Measurements from ENCODE around the gene GON4L. TPM values are rescaled to one million over a fixed set of nuclear protein-coding genes. Genes with fewer than 3 reads are reported as not detected.
A peak's percentile ranks its signal among the peaks of the same experiment; 100 is the strongest.
"Not testable (repeated sequence)": the region's sequence is repeated elsewhere in the genome, so short reads cannot be mapped to it uniquely, and the experiment has no call there.

Gene GON4L
- total RNA-seq, 1 donor from 2014 or later, result 90.0 TPM

GRCh38 chr1:155747586-155747985, 109.4 kb downstream of the GON4L start:
- not testable (repeated sequence) for DNase-seq (ENCODE audit: low spot score)

- DNase-seq (ENCODE audit: low spot score), result peak; percentile 98
These were observed 111.5 kb downstream of the GON4L start for GRCh38 chr1:155745284-155746228.

- no peak for DNase-seq (ENCODE audit: low spot score)
These were observed 112.2 kb downstream of the GON4L start for GRCh38 chr1:155744711-155745283.

GRCh38 chr1:155741908-155742307, 115.1 kb downstream of the GON4L start:
- DNase-seq (ENCODE audit: low spot score), result no peak

GRCh38 chr1:155740995-155741394, 116.0 kb downstream of the GON4L start:
- DNase-seq (ENCODE audit: low spot score), result no peak

GRCh38 chr1:155729031-155729898, 127.7 kb downstream of the GON4L start:
- DNase-seq (ENCODE audit: low spot score), result peak; percentile 63

- no peak for DNase-seq (ENCODE audit: low spot score)
These were observed 131.9 kb downstream of the GON4L start for GRCh38 chr1:155725142-155725541.

- DNase-seq (ENCODE audit: low spot score), result no peak
These were observed 137.3 kb downstream of the GON4L start for GRCh38 chr1:155719703-155720102.

- DNase-seq (ENCODE audit: low spot score), result not testable (repeated sequence)
These were observed 138.4 kb downstream of the GON4L start for GRCh38 chr1:155718524-155719115.

- DNase-seq (ENCODE audit: low spot score), result no peak
These were observed 140.0 kb downstream of the GON4L start for GRCh38 chr1:155717041-155717440.

GRCh38 chr1:155715777-155716176, 141.2 kb downstream of the GON4L start:
- DNase-seq (ENCODE audit: low spot score), result no peak

- DNase-seq (ENCODE audit: low spot score), result not testable (repeated sequence)
These were observed 142.0 kb downstream of the GON4L start for GRCh38 chr1:155715056-155715455.

- no peak for DNase-seq (ENCODE audit: low spot score)
These were observed 143.9 kb downstream of the GON4L start for GRCh38 chr1:155713075-155713474.

GRCh38 chr1:155712636-155713035, 144.4 kb downstream of the GON4L start:
- DNase-seq (ENCODE audit: low spot score), result not testable (repeated sequence)

- not testable (repeated sequence) for DNase-seq (ENCODE audit: low spot score)
These were observed 145.6 kb downstream of the GON4L start for GRCh38 chr1:155711457-155711856.

GRCh38 chr1:155709391-155709790, 147.6 kb downstream of the GON4L start:
- no peak for DNase-seq (ENCODE audit: low spot score)

GRCh38 chr1:155706139-155706538, 150.9 kb downstream of the GON4L start:
- no peak for DNase-seq (ENCODE audit: low spot score)

GRCh38 chr1:155704414-155704813, 152.6 kb downstream of the GON4L start:
- not testable (repeated sequence) for DNase-seq (ENCODE audit: low spot score)

- no peak for DNase-seq (ENCODE audit: low spot score)
These were observed 153.8 kb downstream of the GON4L start for GRCh38 chr1:155703216-155703615.

GRCh38 chr1:155701675-155702074, 155.3 kb downstream of the GON4L start:
- DNase-seq (ENCODE audit: low spot score), result not testable (repeated sequence)
